Measurements from ENCODE around the gene UGT1A6.

UGT1A6 gene

DNA sequence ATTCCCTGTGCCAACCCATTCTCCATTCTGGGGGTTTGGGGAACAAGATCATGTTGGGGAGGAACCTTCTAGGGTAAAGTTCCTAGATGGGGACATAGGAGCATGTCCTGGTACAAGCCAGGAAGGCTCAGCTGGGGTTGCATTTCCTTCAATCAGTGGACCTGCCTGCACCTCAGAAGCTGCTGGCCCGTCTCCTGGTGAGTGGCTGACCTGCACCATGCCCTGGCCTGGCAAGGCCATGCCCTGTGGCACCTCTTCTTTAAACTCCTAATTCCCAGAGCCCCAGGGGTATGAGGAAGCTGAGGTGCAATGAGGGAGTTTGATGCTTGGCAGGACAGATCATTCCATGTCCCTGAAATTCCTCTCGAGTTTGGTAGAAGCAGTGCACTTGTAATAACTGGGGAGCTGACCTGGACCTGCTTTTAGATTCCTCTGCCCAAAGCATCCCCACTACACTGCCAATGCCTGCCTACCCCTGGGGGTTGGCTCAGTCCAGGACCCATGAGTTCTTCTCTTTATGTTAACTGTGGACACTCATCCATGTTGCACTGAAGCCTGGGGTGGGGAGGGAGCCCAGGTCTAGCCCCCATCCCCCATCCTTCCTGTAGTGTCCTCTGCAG, 110.7 kb downstream of the UGT1A6 start:
- no peak for DNase-seq

DNA sequence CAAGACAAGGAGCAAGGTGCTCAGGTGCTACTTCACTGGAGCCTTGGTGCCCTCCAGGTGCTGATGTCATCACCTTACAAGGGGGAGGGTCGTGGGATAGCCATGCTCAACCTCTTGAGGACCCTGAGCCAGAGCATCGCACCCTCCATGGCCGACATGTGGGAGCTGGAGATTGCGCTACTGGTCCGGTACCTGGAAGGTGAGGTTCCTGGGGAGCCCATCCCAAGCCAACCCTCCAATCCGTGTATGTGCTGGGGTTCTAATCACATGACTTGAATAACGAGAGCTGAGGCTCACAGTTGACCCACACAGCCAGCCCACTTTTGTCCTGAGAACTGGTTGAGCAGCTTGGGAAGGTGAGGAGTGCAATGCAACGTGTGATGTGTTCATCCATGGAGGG, 111.3 kb downstream of the UGT1A6 start:
- DNase-seq, result no peak

DNA sequence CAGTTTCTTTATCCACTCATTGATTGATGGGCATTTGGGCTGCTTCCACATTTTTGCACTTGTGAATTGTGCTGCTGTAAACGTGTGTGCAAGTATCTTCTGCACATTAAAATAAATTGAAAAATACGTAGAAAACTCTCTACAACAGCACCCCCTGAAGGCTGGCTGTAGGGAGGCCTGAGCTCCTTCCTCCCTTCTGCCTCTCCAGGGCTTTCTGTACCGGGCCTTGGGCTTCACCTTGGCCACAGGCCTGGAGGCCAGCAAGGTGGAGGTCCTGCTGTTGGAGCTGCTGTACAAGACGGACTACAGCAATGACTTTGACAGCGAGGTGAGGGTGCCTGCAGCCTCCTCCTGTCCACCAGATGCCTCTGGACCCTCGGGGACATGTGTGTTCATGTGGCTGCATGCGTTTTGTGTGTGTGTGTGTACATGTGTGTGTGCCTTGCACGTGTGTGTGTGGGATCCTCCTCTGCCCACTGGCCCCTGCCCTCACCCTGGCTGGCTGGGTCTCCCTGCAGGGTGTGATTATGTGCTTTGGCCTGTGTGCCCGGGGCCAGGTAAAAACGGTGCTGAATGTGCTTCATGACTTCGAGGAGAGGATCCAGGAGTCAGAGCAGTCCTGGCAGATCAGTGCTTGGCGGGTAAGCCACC, 114.7 kb downstream of the UGT1A6 start:
- DNase-seq, result no peak

DNA sequence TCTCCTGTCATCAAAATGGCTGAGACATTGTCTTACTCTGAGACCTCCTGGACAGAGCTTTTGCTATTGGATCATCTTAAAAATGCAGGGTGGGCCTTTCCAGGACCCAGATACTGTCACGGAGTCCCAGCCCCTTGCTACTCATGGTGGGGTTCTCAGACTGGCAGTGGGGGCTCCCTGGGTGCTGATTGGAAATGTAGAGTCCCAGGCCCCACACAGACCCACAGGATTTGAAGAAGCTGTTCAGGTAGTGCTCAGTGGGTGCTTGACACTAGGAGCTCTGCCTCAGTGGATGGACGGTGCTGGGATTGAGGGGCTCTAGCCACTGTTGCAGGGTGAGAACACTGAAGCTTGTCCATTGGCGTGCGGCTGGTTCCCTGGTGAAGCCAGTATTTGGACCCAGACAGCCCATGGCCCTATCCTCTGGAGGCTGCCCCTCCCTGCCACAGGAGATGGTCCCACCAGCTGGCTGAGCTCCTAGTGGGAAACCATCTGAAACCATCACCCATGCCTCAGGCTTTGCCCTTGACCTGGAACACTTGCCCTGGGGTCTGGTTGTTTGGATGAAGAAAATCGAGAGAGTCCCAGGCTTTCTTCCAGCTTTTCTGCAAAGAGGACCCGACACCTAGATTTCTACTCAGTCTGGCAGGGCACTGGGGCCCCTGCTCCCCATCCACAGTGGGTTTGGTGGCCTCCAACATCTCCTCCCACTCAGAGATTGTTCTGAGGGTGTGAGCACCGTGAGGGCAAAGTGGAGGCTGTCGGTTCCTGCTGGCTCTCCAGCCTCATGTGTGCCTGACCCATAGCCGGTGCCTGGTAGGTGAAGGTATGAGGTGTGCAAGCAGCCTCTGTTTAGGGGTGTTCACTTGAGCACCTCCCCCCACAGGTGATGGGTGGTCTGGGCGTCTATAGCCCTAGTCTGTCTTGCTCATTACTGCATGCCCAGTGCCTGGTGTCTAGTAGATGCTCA, 115.6 kb downstream of the UGT1A6 start:
- no peak for DNase-seq

DNA sequence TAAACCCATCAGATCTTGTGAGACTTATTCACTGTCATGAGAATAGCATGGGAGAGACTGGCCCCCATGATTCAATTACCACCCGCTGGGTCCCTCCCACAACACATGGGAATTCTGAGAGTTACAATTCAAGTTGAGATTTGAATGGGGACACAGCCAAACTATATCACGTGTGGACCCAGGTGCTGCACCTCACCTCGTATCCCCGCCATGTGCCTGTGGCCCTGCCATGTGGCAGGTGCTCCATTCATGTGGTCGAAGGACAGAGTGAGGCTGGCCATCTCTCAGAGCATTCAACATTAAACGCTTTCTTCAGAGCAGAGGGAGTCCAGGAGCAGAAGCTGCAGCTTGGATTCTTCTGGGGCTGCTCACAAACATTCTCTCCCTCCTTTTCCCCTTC, 117.7 kb downstream of the UGT1A6 start:
- no peak for DNase-seq

DNA sequence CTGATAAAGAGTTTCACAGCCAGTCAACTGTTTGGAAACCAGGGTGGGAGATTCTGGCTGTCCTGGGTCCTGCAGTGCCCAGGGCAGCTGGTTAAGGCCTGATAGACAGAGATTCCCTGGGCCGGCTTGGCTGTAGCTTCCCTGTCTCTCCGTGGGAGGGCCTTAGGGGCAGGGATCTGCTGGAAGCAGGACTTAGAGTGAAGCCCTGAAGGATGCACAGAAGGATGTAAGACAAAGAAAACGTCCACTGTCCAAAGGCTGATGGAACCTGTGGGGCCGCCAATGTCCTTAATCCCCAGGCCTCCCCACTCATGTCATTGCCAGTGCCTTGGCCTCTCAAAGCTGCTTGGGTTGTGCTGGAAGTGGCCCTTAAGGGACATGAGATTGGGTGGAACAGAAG, 118.4 kb downstream of the UGT1A6 start:
- no peak for DNase-seq

DNA sequence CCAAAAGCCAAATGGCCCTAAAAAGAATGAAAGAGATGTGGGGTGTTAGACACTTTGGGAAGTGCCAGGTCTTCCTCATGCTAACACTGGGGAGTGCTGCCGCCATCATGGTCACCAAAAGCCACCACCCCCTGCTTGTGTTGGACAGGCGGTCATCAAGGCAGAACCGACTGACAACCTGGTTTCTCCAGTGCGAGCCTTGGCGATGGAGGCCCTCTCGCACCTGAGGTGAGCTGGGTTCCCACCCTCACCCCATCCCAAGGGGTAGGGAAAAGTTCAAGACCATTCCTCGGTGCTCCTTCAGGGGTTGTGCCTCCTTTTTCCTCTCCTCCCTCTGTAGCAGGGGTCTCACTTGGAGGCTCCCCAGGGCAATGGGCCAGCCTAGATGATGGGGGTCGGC, 119.0 kb downstream of the UGT1A6 start:
- DNase-seq, result no peak

DNA sequence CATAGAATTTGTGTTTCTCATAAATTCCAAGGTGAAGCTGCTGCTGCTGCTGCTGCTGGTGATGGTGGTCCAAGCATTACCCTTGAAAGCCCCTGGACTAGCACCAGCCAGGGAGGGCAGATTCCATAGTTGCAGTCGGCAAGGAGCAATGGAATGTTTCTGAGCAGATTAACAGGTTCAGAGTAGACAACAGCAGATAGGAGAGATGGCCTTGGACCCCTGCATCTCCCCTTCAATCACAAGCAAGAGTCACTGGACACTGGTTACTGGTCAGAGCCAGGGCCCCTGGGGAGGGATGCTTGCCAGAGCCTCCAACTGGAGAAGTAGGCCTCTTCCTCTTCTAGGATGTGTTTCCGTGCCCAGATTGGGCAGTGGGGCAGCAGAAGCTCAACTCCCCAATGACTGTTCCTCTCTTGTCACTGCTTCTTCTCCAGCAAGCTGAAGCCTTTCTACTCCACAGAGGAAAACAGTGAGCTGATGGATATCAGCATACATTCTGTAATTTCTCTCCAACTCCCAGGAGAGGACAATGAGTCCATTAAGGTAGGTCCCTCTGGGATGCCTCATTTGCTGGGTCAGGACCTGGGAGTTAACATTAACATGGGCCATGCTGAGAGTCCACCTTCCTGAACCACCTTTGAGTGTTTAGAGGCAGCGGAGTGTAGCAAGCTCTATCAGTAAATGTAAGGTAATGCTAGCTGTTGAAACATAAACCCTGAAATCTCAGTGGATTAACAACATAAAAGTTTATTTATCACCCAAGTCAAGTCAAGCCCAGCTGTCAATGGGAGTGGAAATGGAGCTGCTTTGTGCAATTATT, 120.8 kb downstream of the UGT1A6 start:
- no peak for DNase-seq

DNA sequence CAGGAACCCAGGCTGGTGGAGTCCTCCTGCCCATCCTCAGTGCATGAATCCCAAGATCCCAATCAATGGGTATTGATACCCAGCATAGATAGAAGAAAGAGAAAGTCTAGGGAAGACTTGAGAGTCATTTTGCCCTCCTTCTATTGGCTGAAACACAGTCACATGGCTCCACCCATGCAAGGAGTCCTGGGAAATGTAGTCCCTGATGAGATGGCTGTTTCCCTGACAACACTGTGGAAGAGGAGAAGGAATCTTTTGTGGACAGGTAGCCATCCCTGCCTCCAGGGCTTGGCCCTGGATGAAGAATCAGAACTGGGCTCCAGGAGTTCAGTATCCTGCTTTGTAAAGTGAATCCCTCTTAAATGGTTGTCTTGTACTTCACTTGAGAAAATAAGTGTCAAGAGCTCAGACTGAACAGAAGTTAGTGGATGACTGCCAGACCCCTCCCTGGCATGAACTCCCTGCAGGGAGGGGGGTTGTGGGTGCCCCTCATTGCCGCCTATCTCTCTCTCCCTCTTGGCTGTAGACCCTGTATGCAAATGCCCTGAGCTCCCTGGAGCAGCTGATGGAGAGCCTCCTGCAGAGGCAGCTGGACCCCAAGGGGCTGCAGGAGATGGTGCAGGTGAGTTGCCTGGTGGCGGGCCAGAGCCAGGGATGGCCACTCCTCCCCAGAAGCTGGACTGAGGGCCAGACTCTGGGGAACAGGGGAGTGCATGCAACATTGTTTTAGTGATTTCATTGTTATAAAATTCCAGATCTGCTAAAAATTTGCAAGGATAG, 121.6 kb downstream of the UGT1A6 start:
- DNase-seq, result no peak

DNA sequence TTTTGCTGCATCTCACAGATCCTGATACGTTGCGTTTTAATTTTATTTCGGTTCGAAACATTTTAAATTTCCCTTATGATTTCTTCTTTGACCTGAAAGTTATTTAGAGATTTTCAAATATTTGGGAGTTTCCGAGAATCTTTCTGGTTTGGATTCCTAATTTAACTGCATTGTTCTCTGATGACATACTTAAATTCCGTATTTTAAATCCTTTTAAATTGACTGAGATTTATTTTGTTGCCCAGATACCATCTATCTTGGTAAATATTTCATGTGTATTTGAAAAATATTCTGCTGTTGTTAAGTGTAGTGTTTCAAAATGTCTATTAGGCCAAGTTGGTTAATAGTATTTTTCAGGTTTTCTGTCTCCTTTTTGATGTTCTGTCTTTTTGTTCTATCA, 123.2 kb downstream of the UGT1A6 start:
- no peak for DNase-seq

DNA sequence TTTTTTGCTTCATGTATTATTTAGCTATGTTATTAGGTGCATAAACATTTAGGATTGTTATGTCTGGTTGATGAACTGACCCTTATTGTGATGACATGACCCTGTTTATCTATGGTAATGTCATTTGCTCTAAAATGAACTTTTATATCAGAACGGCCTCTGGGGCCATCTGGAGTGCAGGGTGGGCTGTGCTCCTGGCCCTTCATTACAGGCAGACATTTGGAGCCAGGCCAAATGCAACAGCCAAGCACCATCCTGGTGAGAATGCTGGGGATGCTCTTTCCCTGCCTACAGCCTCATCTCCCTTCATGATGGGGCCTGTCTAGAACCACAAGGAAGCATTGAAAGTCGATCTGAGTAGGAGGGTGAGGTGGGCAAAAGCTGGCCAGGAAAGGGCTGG, 123.6 kb downstream of the UGT1A6 start:
- DNase-seq, result no peak

DNA sequence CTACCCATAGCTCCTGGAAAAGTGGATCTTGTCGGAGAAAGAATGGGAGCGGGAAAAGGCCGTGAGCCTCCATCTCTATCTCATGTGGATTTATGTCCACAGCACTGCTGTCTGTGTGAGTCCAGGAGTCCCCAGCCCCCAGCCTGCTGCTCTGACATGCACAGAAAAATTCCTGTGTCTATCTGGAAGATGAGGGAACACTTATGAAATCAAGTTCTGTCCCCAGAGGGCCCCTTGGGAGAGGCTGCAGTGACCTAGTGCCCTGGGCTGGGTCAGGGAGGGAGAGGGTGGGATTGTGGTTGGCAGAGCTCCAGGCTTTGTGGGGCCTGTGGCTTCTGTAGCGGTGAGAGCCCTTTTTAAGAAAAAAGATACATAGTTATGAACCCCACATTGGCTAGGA, 124.1 kb downstream of the UGT1A6 start:
- DNase-seq, result no peak

DNA sequence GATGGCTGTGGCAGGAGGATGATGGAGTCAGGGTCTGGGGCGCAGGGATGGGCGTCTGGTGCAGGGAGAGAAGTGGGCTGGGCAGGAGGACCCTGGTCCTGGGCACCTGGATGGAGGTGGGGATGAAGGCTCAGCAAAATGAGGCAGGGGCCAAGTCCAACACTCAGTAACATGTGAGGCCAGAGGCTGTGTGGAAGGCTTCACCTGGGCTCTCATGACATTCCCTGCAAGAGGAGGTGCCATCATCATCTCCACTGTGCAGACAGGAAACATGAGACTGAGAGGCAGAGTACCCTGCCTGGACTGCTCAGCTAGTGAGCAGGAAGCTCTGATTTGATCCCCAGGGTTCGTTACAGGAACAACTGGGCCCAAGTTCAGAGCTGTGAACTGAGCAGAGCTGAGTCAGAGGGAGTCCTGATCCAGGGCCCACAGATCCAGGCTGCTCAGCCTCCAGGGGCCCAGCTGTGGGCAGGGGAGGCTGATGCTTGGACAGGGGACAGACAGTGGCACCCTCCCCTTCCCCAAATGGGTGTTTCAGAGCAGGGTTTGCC, 124.7 kb downstream of the UGT1A6 start:
- DNase-seq, result no peak

DNA sequence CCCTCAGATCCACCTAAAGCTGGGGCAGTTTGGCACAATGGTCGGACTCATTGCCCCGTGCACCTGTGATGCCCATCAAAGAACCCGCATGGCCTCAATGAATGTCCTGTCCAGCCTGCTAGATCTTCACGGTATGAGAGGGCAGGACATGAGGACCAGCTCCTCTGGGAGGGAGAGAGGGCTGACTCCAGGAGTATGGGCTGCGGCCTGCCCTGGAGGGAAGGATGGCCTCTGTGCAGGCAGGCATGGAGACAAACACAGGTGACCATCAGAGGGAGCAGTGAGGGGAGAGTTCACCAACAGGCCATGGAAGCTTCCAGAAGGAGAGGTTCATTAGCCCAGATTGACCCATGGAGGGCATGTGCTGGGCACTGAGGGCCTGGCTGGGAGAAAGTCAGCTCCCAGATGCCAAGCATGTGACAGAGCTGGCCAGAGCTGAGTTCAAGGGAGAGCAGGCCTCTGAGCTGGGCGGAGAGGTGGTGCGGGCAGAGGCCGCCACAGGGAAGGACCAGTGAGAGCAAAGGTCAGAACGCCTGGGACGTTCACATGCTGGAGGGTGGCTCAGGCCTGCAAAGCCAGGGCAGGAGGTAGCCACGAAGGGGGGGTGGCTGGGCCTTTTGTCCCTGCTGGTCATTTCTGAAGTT, 125.4 kb downstream of the UGT1A6 start:
- no peak for DNase-seq

DNA sequence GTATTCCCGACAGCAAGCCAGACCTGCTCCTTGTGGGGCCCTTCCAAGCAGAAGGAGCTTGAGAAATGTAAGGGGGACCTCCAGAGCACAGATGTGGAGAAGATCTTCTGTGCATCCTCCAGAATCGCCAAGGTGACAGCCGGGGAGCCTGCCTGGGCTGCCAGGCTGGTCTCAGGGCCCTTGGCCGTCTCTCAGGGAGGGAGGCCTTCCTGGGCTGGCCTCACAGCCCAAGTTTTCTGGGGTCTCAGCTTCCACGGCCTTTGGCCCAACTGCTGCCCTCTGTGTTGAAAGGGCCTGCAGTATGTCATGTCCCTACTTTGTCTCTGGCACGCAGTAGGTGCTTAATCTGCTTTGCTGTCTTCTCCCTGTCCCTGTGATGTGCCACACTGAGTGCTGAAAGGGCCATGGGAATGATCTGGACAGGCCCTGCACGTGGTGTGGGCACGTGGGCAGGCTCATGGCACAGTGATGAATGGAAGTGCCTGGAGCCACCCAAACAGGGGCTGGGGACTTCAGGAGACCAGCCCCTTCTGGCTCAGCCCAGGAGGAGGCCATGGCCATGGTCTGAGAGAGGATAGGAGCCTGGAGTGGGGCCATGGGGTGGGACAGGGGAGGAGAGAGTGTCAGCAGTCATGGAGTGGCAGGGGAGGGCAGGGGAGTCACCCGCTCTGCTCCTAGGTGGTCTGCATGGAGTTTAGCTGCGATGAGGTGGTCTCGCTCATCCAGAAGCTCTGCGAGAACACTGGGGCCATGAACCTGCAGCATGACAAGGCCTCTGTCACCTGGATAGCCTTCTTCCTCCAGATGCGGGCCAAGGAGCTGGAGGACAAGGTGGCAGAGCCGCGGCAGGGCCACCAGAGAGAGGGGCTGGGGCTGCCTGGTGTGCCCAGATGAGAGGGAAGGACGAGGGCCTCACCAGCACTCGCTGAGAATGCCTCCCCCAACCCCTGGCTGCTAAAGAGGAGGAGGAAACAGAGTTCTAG, 126.2 kb downstream of the UGT1A6 start:
- no peak for DNase-seq

DNA sequence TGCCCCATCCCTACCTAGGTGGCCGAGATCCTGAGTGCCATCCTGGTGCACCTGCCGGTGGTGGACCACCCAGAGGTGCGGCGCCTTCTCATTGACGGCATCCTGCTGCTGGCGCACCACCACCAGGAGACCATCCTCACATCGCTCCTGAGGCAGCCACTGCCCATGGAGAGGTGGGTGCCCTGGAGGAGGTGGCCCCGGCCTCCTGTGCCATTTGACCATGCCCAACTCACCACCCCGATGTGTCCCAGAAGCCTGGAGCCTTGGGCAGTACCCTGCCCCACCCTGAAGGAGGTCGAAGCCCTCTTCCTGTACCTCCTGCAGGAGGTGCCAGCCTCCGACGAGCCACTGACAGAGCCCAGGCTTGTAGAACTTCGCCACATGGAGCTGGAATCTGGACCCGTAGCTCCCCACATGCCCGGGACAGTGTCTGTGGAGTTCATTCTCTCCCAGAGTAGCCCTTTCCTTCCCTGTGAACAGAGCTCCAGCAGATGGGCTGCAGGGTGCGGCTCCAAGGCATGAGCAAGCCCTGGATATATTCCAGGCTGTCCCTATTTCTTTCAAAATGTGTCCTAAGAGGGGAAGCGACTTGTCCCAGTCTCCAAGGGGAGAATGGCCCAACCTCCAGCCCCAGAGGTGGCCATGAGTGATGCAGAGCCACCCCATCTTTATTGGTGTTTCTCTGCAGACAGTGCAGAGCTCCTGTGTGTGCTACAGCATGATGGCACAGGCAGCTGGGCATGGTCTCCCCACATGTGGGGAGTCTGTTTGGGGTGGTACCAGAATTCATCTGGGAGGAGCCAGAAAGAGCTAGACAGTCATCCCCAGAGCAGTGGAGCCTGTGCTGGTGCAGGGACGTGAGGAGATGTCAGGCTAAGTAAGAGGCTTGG, 127.4 kb downstream of the UGT1A6 start:
- DNase-seq, result no peak

DNA sequence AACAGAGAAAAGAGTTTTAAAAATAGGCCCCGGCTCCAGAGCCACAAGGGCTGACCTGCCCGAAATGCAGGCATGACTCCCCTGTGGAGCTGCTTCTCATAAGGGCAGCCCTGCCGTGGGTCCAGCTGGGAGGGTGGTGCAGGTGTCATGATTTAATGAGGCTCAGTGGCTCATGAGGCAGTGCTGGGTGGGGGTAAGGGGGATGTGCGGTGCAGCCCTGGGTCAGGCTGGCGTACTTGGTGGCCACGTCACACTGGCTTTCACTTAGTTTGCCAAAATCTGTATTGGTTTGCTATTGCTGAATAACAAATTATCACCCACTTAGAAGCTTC, 128.1 kb downstream of the UGT1A6 start:
- no peak for DNase-seq

DNA sequence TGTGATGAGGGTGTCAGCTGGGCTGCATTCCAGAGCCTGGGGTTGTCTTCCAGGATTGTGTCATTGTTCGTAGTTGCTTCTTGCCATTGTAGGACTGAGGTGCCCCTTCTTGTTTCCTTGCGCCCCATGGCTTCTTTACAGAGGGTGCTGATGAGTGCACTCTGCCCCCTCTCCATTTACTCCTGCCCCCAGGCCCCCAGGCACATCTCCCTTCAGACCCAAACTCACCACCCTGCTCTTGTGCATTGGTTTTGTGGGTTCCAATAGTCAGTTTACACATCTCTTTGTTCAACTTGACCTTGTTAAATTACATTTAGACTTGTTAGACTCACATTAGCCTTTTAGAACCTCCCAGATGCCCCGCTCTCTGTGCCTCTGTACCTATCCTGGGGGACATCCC, 128.5 kb downstream of the UGT1A6 start:
- DNase-seq, result no peak

DNA sequence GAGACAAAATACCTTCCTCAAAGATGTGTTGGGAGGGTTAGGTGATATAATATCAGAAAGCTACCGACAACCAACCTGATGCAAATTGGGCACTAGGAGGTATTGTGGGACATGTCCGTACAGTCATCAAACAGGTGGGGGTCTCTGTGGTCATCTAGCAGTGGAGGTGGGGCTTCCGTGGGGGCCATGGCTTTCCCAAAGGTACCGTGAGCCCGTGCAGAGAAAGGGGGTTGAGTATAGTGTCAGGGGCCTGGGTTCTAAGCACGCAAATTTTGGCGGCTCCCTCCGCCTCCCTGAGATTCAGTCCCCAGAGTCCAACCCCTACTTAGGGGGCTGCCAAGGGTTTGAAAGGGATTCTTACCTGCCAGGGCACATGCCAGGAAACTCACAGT, 129.0 kb downstream of the UGT1A6 start:
- no peak for DNase-seq
